Kidney (tissue), 14 donors: ENCODE measurements around the gene VAPA. TPM values are rescaled to one million over a fixed set of nuclear protein-coding genes. Genes with fewer than 3 reads are reported as not detected.
A peak's percentile ranks its signal among the peaks of the same experiment; 100 is the strongest.

Source experiments
- DNase-seq, 5 donors: peaks; one replicate each; pipeline ENCODE4 v3.0.0-alpha.2; 2013 to 2020
- FAIRE-seq: peaks from 2 replicates; lab custom pipeline; 2012; peaks lifted over from hg19 to GRCh38; lab: Jason Lieb, UNC
- H3K27ac ChIP-seq, 2 donors: one replicate each; pipeline ENCODE4 v1.7.0; 2013; ENCODE audit warnings: low read depth in 2 of 2, low read length in 2 of 2, inconsistent platforms in 1 of 2
- H3K27me3 ChIP-seq: one replicate; pipeline ENCODE4 v1.7.1; 2013; ENCODE audit warnings: low read length, inconsistent platforms; ENCODE audit not compliant: control insufficient read depth, insufficient read depth
- H3K36me3 ChIP-seq, 3 donors: one replicate each; pipeline versions ENCODE4 v1.7.0 to v1.7.1; 2013; ENCODE audit warnings: low read length in 3 of 3, control low read depth in 1 of 3, inconsistent platforms in 1 of 3; ENCODE audit not compliant: insufficient read depth in 3 of 3, control insufficient read depth in 2 of 3
- H3K4me1 ChIP-seq, 3 donors: one replicate each; pipeline versions ENCODE4 v1.7.0 to v1.7.1; 2013; ENCODE audit warnings: low read length in 3 of 3, inconsistent platforms in 1 of 3, low read depth in 1 of 3; ENCODE audit not compliant: control insufficient read depth in 2 of 3, insufficient read depth in 2 of 3
- H3K4me3 ChIP-seq, 3 donors: one replicate each; pipeline versions ENCODE4 v1.7.0 to v1.8.1; 2013; ENCODE audit warnings: low read length in 3 of 3, control low read depth in 1 of 3, inconsistent platforms in 1 of 3
- H3K9ac ChIP-seq, 3 donors: one replicate each; pipeline versions ENCODE4 v1.7.0 to v1.7.1; 2013; ENCODE audit warnings: low read length in 3 of 3, control low read depth in 1 of 3, inconsistent platforms in 1 of 3
- H3K9me3 ChIP-seq, 3 donors: one replicate each; pipeline versions ENCODE4 v1.7.0 to v1.7.1; 2013; ENCODE audit warnings: low read length in 3 of 3, control low read depth in 1 of 3, inconsistent platforms in 1 of 3; ENCODE audit not compliant: control insufficient read depth in 2 of 3, insufficient read depth in 1 of 3
- intact Hi-C: fragments of 100-400 bp; cut with DNase I; formaldehyde crosslinking; loops from one replicate; pipeline ENCODE4 v1.11.1; 2022
- polyA plus RNA-seq: library from polyadenylated mRNA; stranded (reverse); fragments of 350-450 nt; fragmentation: Illumina TruSeq; extraction: RNeasy Lipid Tissue Mini Kit (QIAGEN cat#74804); gene quantifications from one replicate; pipeline ENCODE4 v1.2.3, GENCODE V29; 2014; ENCODE audit warnings: low read depth, low replicate concordance; ENCODE audit not compliant: insufficient read depth
- total RNA-seq: library from RNA; stranded (reverse); fragmentation: NEBNext Ultra II Directional; extraction: Animal tissue kit (Norgen Biotek cat#: 25700); gene quantifications from one replicate; pipeline ENCODE4 v1.2.1, GENCODE V29; 2021
- TF ChIP-seq, protein P1 (sequence below): IDR thresholded peaks from 3 replicates; pipeline ENCODE4 v1.5.1; 2012; ENCODE audit warnings: mild to moderate bottlenecking, moderate library complexity, borderline replicate concordance; ENCODE audit not compliant: insufficient read depth; ENCODE audit errors: extremely low read depth
- donor health status: control.
- donor health status: control.
- donor health status: control.
- donor health status: control.
- donor health status: control.
- donor health status: DM: yes; HTN: yes; CAD: no.
- donor health status: Normal renal cell carcinoma (clear cell type).

Gene VAPA
- total and polyA plus RNA-seq, 2 donors from 2014 or later = 171 to 185 TPM

DNA sequence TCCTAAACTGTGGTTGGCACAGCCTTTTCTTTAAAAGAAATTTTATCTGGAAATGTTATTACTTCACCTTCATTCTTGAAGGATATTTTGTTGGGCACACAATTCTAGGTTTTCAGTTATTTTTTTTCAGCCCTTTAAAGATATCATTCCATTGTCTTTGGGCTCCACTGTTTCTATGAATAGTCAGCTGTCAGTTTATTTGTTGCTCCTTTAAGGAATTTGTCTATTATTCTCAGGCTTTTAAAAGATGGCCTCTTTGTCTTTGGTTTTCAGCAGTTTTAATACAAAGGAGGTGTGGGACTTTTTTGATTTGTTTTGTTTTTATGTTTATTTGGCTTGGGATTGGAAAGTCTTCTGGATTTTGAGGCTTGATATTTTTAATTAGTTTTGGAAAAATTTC is 61.8 kb downstream of the VAPA start:
- intact Hi-C loops = no loop called here
- FAIRE-seq (no peak), DNase-seq (no peak)
- no peaks in the 10 kb centered on the region for H3K27me3 ChIP-seq
- TF ChIP-seq, protein P1, sequence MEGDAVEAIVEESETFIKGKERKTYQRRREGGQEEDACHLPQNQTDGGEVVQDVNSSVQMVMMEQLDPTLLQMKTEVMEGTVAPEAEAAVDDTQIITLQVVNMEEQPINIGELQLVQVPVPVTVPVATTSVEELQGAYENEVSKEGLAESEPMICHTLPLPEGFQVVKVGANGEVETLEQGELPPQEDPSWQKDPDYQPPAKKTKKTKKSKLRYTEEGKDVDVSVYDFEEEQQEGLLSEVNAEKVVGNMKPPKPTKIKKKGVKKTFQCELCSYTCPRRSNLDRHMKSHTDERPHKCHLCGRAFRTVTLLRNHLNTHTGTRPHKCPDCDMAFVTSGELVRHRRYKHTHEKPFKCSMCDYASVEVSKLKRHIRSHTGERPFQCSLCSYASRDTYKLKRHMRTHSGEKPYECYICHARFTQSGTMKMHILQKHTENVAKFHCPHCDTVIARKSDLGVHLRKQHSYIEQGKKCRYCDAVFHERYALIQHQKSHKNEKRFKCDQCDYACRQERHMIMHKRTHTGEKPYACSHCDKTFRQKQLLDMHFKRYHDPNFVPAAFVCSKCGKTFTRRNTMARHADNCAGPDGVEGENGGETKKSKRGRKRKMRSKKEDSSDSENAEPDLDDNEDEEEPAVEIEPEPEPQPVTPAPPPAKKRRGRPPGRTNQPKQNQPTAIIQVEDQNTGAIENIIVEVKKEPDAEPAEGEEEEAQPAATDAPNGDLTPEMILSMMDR = no peak
- H3K27ac ChIP-seq = no peak overlapping the region
- no peak overlapping the region for H3K4me3 ChIP-seq
- no peak overlapping the region for H3K9ac ChIP-seq
- no peaks in the 10 kb centered on the region for H3K36me3 ChIP-seq
- H3K4me1 ChIP-seq = no peaks in the 10 kb centered on the region
- peaks cover 0 to 6% (median 2%) of the 10 kb centered on the region in 3 donors for H3K9me3 ChIP-seq

DNA sequence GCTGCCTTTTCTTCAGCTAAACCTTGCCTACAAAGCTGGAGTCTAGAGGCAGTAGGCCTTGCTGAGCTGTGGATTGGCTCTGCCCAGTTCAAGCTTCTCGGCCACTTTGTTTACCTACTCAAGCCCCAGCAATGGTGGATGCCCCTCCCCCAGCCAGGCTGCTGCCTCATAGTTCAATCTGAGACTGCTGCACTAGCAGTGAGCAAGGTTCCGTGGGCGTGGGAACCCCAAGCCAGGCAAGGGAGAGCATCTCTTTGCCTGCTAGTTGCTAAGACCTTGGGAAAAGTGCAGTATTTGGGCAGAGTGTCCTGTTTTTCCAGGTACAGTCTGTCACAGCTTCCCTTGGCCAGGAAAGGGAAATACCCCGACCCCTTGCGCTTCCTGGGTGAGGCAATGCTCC is 68.9 kb downstream of the VAPA start:
- Histone ChIP-seq H3K4me3 (no peak overlapping the region), H3K4me1 (no peaks in the 10 kb centered on the region), H3K27ac (no peak overlapping the region), H3K9me3 (no peaks in the 10 kb centered on the region), H3K36me3 (no peaks in the 10 kb centered on the region), H3K9ac (no peak overlapping the region), H3K27me3 (no peaks in the 10 kb centered on the region)
- no peak for DNase-seq
- intact Hi-C loops = no loop called here
- TF ChIP-seq, protein P1 = no peak
- FAIRE-seq = no peak

DNA sequence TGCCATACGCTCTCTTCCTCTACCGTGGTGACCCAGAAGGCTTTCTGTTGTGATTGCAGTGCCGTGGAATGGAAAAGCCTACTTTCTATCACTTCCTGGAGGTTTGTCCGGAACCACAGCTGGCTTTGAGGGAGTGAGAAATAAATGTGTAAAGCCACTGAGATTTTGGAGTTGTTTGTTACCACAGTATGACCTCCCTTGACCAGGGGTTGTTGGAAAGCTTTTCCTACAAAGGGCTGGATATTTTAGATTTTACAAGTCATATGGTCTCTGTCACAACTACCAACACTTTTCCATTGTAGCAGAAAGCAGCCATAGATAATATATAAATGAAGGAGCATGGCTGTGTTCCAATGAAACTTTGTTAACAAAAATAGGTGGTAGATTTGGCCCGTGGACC is 70.3 kb downstream of the VAPA start:
- H3K36me3 ChIP-seq = no peaks in the 10 kb centered on the region
- FAIRE-seq = no peak
- intact Hi-C loops = no loop called here
- H3K9ac ChIP-seq = no peak overlapping the region
- no peaks in the 10 kb centered on the region for H3K27me3 ChIP-seq
- H3K9me3 ChIP-seq = no peaks in the 10 kb centered on the region
- TF ChIP-seq, protein P1 = no peak
- no peak overlapping the region for H3K27ac ChIP-seq
- peaks cover 0 to 2% (median 0%) of the 10 kb centered on the region in 3 donors for H3K4me1 ChIP-seq
- H3K4me3 ChIP-seq = no peak overlapping the region
- DNase-seq = peak in 1 of 5 donors; percentile 59

DNA sequence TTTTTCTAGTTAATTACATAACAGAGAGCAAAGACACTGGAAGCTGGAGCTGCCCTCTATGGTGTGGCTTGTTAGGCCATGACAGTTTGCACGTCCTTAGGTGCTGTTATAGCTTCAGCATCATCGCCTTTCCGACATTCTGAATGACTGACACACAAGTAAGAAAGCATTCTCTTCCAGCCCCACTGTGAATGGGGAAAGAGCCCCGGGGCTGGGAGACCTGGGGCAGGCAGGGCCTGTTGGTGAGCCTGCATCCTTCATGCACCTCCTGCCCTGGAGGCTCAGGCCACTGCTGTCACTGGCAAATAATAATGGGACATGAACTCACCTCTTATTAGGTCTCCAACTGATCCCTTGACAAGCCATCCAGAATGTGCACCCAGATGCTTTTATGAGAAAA is 71.8 kb downstream of the VAPA start:
- FAIRE-seq = no peak
- TF ChIP-seq, protein P1 = no peak
- Histone ChIP-seq H3K4me3 (no peak overlapping the region), H3K27me3 (no peaks in the 10 kb centered on the region), H3K9me3 (no peaks in the 10 kb centered on the region), H3K9ac (no peak overlapping the region), H3K27ac (no peak overlapping the region), H3K36me3 (no peaks in the 10 kb centered on the region), H3K4me1 (peaks cover 0 to 2% (median 0%) of the 10 kb centered on the region in 3 donors)
- intact Hi-C loops = no loop called here
- no peak for DNase-seq
